A549 treated with RU486 at 1 μM for 4 hours (cell line): ENCODE results near the gene ITLN2. TPM values are rescaled to one million over a fixed set of nuclear protein-coding genes. Genes with fewer than 3 reads are reported as not detected.

Experiments
- total RNA-seq: library from RNA; stranded (reverse); fragments of 200-300 nt; extraction: Qiagen RNA extraction; gene quantifications from 5 replicates; pipeline ENCODE4 v1.2.3, GENCODE V29; 2022; ENCODE audit warnings: low read depth

ITLN2 gene
- 0.22 to 0.33 TPM in 2 of 5 replicates, not detected in the others for total RNA-seq

DNA sequence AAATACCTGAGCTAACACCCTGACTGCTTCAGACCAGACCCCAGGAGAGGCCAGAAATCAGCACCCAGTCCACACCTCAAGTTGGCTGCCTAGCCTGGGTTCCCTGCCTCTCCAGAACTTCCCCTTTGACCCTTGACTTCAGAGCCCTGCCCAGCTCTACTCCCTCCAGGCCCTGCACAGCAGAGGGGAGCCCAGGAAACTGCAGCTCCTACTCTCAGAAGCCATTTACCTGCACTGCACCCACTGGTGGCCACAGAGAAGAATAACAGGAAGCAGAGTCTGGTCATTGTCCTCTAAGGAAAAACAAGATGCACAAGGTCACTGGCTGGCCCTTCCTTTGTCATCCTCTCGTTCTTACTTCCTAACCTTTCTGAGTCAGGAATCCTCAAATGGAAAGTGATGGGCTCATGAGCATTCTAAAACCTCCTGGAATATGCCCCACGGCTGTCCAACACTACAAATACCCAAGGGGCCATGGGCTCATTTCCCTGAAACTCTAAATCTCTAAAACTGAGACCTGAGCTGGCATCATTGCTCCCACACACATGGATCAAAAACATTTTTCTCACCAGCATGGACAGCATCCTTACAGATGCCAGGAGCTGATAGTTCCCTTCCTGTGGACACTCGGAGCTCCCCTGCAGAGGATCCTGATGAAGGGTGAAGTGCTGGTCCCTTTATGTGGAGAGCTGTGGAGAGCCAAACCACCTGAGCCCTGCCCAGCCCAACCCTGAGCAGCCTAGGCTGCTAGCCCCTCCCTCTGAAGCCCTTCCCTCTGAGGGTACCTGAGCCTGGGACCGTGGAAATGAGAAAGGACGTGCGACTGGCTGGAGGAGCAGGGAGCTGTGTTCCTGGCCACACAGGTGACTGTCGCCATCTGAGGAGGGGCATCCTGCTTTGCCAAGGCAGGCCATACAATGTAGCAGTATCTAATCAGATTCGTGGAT is at the start of gene ITLN2:
TSS of gene ITLN2 (minus strand) at position 652 of the 947 bp plus-strand sequence. CDS start at position 584, 68 bp downstream.

Other genes with a start within 250 kb of the ITLN2 start
- not detected in 5 replicates for gene CD48, start 243.0 kb downstream of the ITLN2 start, total RNA-seq
- gene SLAMF7, start 215.6 kb downstream of the ITLN2 start, total RNA-seq, result 1.6 to 2.6 TPM (median 1.8 TPM) in 5 replicates
- 0.06 to 0.29 TPM (median 0.13 TPM) in 5 replicates for gene LY9, start 158.6 kb downstream of the ITLN2 start, total RNA-seq
- gene CD244, start 91.9 kb downstream of the ITLN2 start, total RNA-seq, result not detected in 5 replicates
- gene ITLN1, start 69.6 kb downstream of the ITLN2 start, total RNA-seq, result 0.22 TPM in 1 of 5 replicates, not detected in the others
- gene F11R, start 66.3 kb upstream of the ITLN2 start, total RNA-seq, result 39.5 to 67.9 TPM (median 59.7 TPM) in 5 replicates
- gene TSTD1, start 84.2 kb upstream of the ITLN2 start, total RNA-seq, result 0.34 to 0.41 TPM in 2 of 5 replicates, not detected in the others
- 48.4 to 53.4 TPM (median 50.6 TPM) in 5 replicates for gene USF1, start 91.2 kb upstream of the ITLN2 start, total RNA-seq
- gene ARHGAP30, start 115.1 kb upstream of the ITLN2 start, total RNA-seq, result 0.07 to 0.14 TPM (median 0.11 TPM) in 5 replicates
- gene NECTIN4, start 134.7 kb upstream of the ITLN2 start, total RNA-seq, result 1.5 to 2.2 TPM (median 1.9 TPM) in 5 replicates
- 1.2 to 2.4 TPM (median 1.6 TPM) in 5 replicates for gene KLHDC9, start 143.6 kb upstream of the ITLN2 start, total RNA-seq
- gene PFDN2, start 163.2 kb upstream of the ITLN2 start, total RNA-seq, result 118 to 142 TPM (median 129 TPM) in 5 replicates
- gene NIT1, start 163.3 kb upstream of the ITLN2 start, total RNA-seq, result 24.4 to 32.0 TPM (median 31.3 TPM) in 5 replicates
- 26.1 to 32.6 TPM (median 30.9 TPM) in 5 replicates for gene DEDD, start 177.9 kb upstream of the ITLN2 start, total RNA-seq
- 87.5 to 152 TPM (median 96.7 TPM) in 5 replicates for gene UFC1, start 199.2 kb upstream of the ITLN2 start, total RNA-seq
- 18.0 to 24.6 TPM (median 20.0 TPM) in 5 replicates for gene USP21, start 204.7 kb upstream of the ITLN2 start, total RNA-seq
- 10.7 to 14.9 TPM (median 12.9 TPM) in 5 replicates for gene PPOX, start 211.6 kb upstream of the ITLN2 start, total RNA-seq
- gene B4GALT3, start 222.7 kb upstream of the ITLN2 start, total RNA-seq, result 24.3 to 29.3 TPM (median 28.7 TPM) in 5 replicates
- not detected in 5 replicates for gene ADAMTS4, start 244.2 kb upstream of the ITLN2 start, total RNA-seq
- 81.9 to 101 TPM (median 84.4 TPM) in 5 replicates for gene NDUFS2, start 247.6 kb upstream of the ITLN2 start, total RNA-seq